ENCODE measurements around the gene SOX10.

- no peak for TF ChIP-seq POLR2AphosphoS5 (IDR thresholded peaks at IDR 0.05; ENCODE audit: low read depth, low read length)
- no peak for TF ChIP-seq TAF1 (IDR thresholded peaks at IDR 0.05; ENCODE audit: borderline replicate concordance, low read depth, low read length)
- no peak for TF ChIP-seq POLR2A (IDR thresholded peaks at IDR 0.05; ENCODE audit: low read depth, low read length)
Measured at GRCh38 chr22:37957232-37957631, 27.1 kb downstream of the SOX10 start.
